Right lobe of liver (tissue), 6 donors: ENCODE results near the gene TRA2B. TPM values are rescaled to one million over a fixed set of nuclear protein-coding genes. Genes with fewer than 3 reads are reported as not detected.

Experiments used
- ATAC-seq, 4 donors: fragments of 200-7000 bp; cut with Tn5 transposase; one replicate each; pipeline ENCODE4 v1.9.1; 2020; ENCODE audit warnings: mild to moderate bottlenecking in 4 of 4, moderate library complexity in 4 of 4
- DNase-seq, 3 donors: peaks; one replicate each; pipeline ENCODE4 v3.0.0-alpha.2; 2020
- H3K27ac ChIP-seq, 3 donors: fragments of 200-600 bp; one replicate each; pipeline ENCODE4 v1.8.0; 2022
- H3K27me3 ChIP-seq, 2 donors: fragments of 200-600 bp; one replicate each; pipeline ENCODE4 v1.8.0; 2022
- H3K36me3 ChIP-seq, 4 donors: fragments of 200-600 bp; sonication (generic) in 1 of 4; one replicate each; pipeline versions ENCODE4 v1.5.1 to v1.8.0; 2017 to 2022; ENCODE audit warnings: control low read depth in 1 of 4
- H3K4me1 ChIP-seq, 4 donors: fragments of 200-600 bp; sonication (generic) in 1 of 4; one replicate each; pipeline versions ENCODE4 v1.5.1 to v1.8.0; 2017 to 2022; ENCODE audit warnings: control low read depth in 1 of 4
- H3K4me3 ChIP-seq, 3 donors: fragments of 200-600 bp; one replicate each; pipeline ENCODE4 v1.8.0; 2022
- H3K9me3 ChIP-seq, 4 donors: fragments of 200-600 bp; sonication (generic) in 1 of 4; one replicate each; pipeline versions ENCODE4 v1.5.1 to v1.8.0; 2017 to 2022; ENCODE audit warnings: control low read depth in 1 of 4
- POLR2A ChIP-seq: fragments of 450-650 bp; IDR thresholded peaks from one replicate; pipeline ENCODE4 v1.6.1; 2017; ENCODE audit warnings: antibody characterized with exemption, mild to moderate bottlenecking
- WGBS: methylation state at CpG from one replicate; pipeline ENCODE4 v1.1.6; 2018; ENCODE audit warnings: low coverage, low lambda C conversion rate; ENCODE audit not compliant: insufficient coverage; ENCODE audit errors: missing lambda C conversion rate; 5-methylcytosine and 5-hydroxymethylcytosine counted together
- intact Hi-C, 2 donors: fragments of 100-400 bp; cut with DNase I; formaldehyde crosslinking; loops; one replicate each; pipeline versions ENCODE4 v1.11.2 to v1.14.1; 2022
- total RNA-seq, 6 experiments: library from RNA; depleted of rRNA in 2 of 6; stranded (reverse); fragments of >200 nt in 2 of 6; fragmentation: NEBNext Ultra II Directional in 3 of 6; extraction: Animal tissue kit (Norgen Biotek cat#: 25700) in 3 of 6; gene quantifications; one replicate each; pipeline versions ENCODE4 v1.1.0 to v1.2.4, GENCODE V29; 2016 to 2023
- TF ChIP-seq, protein P1 (sequence below), 4 donors: fragments of 200-600 bp in 3 of 4; fragments of 450-650 bp in 1 of 4; IDR thresholded peaks; one replicate each; pipeline versions ENCODE4 v1.5.1 to v1.8.0; 2016 to 2022; ENCODE audit warnings: antibody characterized with exemption in 4 of 4, mild to moderate bottlenecking in 2 of 4
- donor health status: DM: no; HTN: yes; CAD: no.
- donor health status: DM: no; HTN: no; CAD: no.
- donor health status: DM: no; HTN: no; CAD: no.
- donor health status: DM: no; HTN: yes; CAD: no.
- donor health status: DM: no; HTN: yes; CAD: no.

Gene TRA2B
- total RNA-seq, 6 experiments from 2014 or later, result 31.0 to 68.5 (median 49.6) TPM

DNA sequence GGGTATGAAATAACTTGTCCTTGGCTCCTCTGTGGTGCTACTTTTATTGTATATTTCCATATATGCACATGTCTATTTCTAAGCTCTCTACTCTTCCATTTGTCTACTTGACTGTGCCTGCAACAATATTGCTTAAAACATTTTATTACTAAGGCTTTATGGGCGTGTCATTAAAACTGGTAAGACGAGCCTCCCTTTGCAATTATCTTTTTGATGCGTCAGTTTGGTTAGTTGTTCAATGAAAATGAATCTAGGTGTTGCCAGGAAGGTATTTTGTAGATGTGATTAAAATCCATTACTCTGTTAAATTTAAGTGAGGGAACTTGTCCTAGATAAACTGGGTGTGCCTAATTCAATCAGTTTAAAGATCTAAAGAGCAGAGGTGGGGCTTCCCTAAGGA lies 12.9 kb upstream of the TRA2B start:
- intact Hi-C loops, result no loop called here
- DNase-seq (no peak), ATAC-seq (no peak)
- Histone ChIP-seq H3K9me3 (no peaks in the 10 kb centered on the region), H3K4me3 (no peak overlapping the region), H3K4me1 (peaks cover 0 to 7% (median 0%) of the 10 kb centered on the region in 4 donors), H3K27ac (no peak overlapping the region), H3K36me3 (no peaks in the 10 kb centered on the region), H3K27me3 (no peaks in the 10 kb centered on the region)
- TF ChIP-seq POLR2A, result no peak
- TF ChIP-seq, protein P1, sequence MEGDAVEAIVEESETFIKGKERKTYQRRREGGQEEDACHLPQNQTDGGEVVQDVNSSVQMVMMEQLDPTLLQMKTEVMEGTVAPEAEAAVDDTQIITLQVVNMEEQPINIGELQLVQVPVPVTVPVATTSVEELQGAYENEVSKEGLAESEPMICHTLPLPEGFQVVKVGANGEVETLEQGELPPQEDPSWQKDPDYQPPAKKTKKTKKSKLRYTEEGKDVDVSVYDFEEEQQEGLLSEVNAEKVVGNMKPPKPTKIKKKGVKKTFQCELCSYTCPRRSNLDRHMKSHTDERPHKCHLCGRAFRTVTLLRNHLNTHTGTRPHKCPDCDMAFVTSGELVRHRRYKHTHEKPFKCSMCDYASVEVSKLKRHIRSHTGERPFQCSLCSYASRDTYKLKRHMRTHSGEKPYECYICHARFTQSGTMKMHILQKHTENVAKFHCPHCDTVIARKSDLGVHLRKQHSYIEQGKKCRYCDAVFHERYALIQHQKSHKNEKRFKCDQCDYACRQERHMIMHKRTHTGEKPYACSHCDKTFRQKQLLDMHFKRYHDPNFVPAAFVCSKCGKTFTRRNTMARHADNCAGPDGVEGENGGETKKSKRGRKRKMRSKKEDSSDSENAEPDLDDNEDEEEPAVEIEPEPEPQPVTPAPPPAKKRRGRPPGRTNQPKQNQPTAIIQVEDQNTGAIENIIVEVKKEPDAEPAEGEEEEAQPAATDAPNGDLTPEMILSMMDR (IDR thresholded peaks at IDR 0.05), result no peak
- WGBS, result 62% methylated on average over 3 of the region's 3 CpGs

DNA sequence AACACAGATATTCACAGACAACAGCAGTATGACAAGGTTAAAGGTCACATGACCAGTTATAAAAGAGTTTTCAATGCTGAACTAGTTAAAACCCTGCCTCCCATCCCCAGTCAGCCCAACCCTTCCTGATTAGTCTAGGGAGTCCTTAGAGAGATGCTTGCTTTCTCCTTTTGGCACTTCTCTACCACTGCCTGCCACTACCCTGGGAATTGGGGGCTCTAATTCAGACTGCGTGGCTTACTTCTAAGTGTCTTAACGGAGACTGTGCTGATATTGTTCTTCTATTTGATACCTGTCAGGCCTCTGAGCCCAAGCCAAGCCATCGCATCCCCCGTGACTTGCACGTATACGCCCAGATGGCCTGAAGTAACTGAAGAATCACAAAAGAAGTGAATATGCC lies 11.7 kb upstream of the TRA2B start:
- intact Hi-C loops, result no loop called here
- WGBS, result 85% methylated on average over 6 of the region's 6 CpGs
- no peaks in the 10 kb centered on the region for H3K9me3 ChIP-seq

DNA sequence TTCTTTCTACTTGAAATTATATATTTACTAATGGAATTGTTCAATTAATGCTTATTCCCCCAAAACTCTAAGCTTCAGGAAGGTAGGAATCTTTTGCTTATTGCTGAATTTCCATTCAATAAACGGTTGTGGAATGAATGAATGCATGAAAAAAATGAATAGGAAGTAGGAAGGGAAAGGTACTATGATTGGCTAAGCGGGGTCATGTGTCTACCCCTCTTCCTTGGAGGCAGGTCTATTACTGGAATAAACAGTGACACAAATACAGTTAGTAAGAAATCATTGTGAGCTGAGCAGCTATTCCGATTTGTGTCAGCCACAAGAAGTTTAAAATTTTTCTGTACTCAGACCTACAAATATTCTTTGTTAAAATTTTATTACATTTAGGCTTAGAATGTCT lies 10.5 kb upstream of the TRA2B start:
- no peak for TF ChIP-seq POLR2A
- TF ChIP-seq, protein P1 (IDR thresholded peaks at IDR 0.05), result no peak
- H3K36me3 ChIP-seq, result no peaks in the 10 kb centered on the region
- H3K4me1 ChIP-seq, result peaks cover 0 to 6% (median under 1%) of the 10 kb centered on the region in 4 donors
- intact Hi-C loops, result no loop called here
- no peak overlapping the region for H3K4me3 ChIP-seq
- ATAC-seq, result no peak
- no peaks in the 10 kb centered on the region for H3K27me3 ChIP-seq
- 76% methylated on average over 3 of the region's 3 CpGs for WGBS
- no peak overlapping the region for H3K27ac ChIP-seq
- H3K9me3 ChIP-seq, result no peaks in the 10 kb centered on the region
- no peak for DNase-seq

More for the DNA sequence above, 11.7 kb upstream of the TRA2B start:
- no peak overlapping the region for H3K4me3 ChIP-seq
- peaks cover 0 to 7% (median 0%) of the 10 kb centered on the region in 4 donors for H3K4me1 ChIP-seq
- H3K27me3 ChIP-seq, result no peaks in the 10 kb centered on the region
- DNase-seq (no peak), ATAC-seq (no peak)
- H3K27ac ChIP-seq, result no peak overlapping the region
- no peak for TF ChIP-seq POLR2A
- TF ChIP-seq, protein P1 (IDR thresholded peaks at IDR 0.05), result no peak
- no peaks in the 10 kb centered on the region for H3K36me3 ChIP-seq

GRCh38 chr3:185943760-185944106 lies 5.9 kb upstream of the TRA2B start:
- DNase-seq, result no peak
- Histone ChIP-seq H3K4me1 (peaks cover 0 to 8% (median 4%) of the 10 kb centered on the region in 4 donors), H3K9me3 (no peaks in the 10 kb centered on the region), H3K4me3 (no peak overlapping the region), H3K27me3 (no peaks in the 10 kb centered on the region), H3K36me3 (no peaks in the 10 kb centered on the region), H3K27ac (no peak overlapping the region)
- no peak for ATAC-seq
- WGBS, result 5% methylated on average over 1 of the region's 3 CpGs
- intact Hi-C loops, result no loop called here
- TF ChIP-seq POLR2A, result no peak
- TF ChIP-seq, protein P1 (IDR thresholded peaks at IDR 0.05), result peak in 1 of 4 donors; percentile 1
